Panc1 (cell line): ENCODE measurements around the gene LARP1. TPM values are rescaled to one million over a fixed set of nuclear protein-coding genes. Genes with fewer than 3 reads are reported as not detected.

ENCODE experiments used
- ATAC-seq: fragments of 200-7000 bp; cut with Tn5 transposase; 2 replicates; pipeline ENCODE4 v1.9.1; 2020; ENCODE audit warnings: mild to moderate bottlenecking, moderate library complexity
- BruUV-seq: library from RNA; stranded (reverse); fragments of 400-500 nt; replicated peaks from 2 replicates; lab custom pipeline; 2021; lab: Mats Ljungman, UMichigan
- CTCF ChIA-PET: fragments of 300-600 bp; sonication (Branson Sonifier 250); formaldehyde crosslinking; loops from one replicate; lab custom pipeline; 2022; ENCODE audit warnings: antibody characterized with exemption; lab: Charles Lee
- POLR2A ChIA-PET: fragments of 300-600 bp; sonication (Branson Sonifier 250); formaldehyde crosslinking; loops from one replicate; lab custom pipeline; 2022; ENCODE audit warnings: antibody characterized with exemption; lab: Charles Lee
- DNase-seq: peaks from one replicate; pipeline ENCODE4 v3.0.0-alpha.2; 2010; ENCODE audit warnings: low read depth, low spot score
- H3K27ac ChIP-seq: 2 replicates; pipeline ENCODE4 v1.5.1; 2011; ENCODE audit warnings: mild to moderate bottlenecking, low read length, inconsistent platforms
- H3K27me3 ChIP-seq: fragments of 200-500 bp; sonication (Bioruptor generic); 2 replicates; pipeline ENCODE4 v1.6.0; 2014; ENCODE audit warnings: low read length, inconsistent platforms; ENCODE audit not compliant: control insufficient read depth, insufficient read depth
- H3K36me3 ChIP-seq: fragments of 200-500 bp; sonication (Bioruptor generic); 2 replicates; pipeline ENCODE4 v1.5.1; 2014; ENCODE audit warnings: inconsistent platforms, mild to moderate bottlenecking, low read length, moderate library complexity; ENCODE audit not compliant: control insufficient read depth, insufficient read depth
- H3K4me1 ChIP-seq: 2 replicates; pipeline ENCODE4 v1.5.1; 2011; ENCODE audit warnings: inconsistent platforms, mild to moderate bottlenecking, low read length, moderate library complexity; ENCODE audit not compliant: control insufficient read depth, insufficient read depth
- H3K4me3 ChIP-seq, 2 experiments: 2 replicates each; pipeline ENCODE4 v1.5.1; 2011 to 2012; ENCODE audit warnings: low read depth in 2 of 2, low read length in 2 of 2, mild to moderate bottlenecking in 2 of 2, inconsistent platforms in 1 of 2, moderate library complexity in 1 of 2
- H3K9me3 ChIP-seq: fragments of 200-500 bp; sonication (Bioruptor generic); 2 replicates; pipeline ENCODE4 v1.5.1; 2014; ENCODE audit warnings: low read depth, mild to moderate bottlenecking, inconsistent platforms, low read length, moderate library complexity; ENCODE audit not compliant: control insufficient read depth, insufficient read depth
- POLR2AphosphoS5 ChIP-seq: IDR thresholded peaks from 2 replicates; pipeline ENCODE4 v1.6.1; 2012; ENCODE audit warnings: mild to moderate bottlenecking, low read depth, low read length, moderate library complexity
- REST ChIP-seq, 2 experiments: IDR thresholded peaks; 2 replicates each; pipeline ENCODE4 v1.6.1; 2011 to 2012; ENCODE audit warnings: low read depth in 2 of 2, control low read depth in 1 of 2, low read length in 1 of 2, mild to moderate bottlenecking in 1 of 2, moderate library complexity in 1 of 2; ENCODE audit not compliant: insufficient read depth in 1 of 2
- SIN3A ChIP-seq: IDR thresholded peaks from 2 replicates; pipeline ENCODE4 v1.6.1; 2012; ENCODE audit warnings: low read depth, mild to moderate bottlenecking, low read length, moderate library complexity, borderline replicate concordance; ENCODE audit not compliant: insufficient read depth
- TCF7L2 ChIP-seq: IDR thresholded peaks from 2 replicates; pipeline ENCODE4 v1.6.1; 2011; ENCODE audit warnings: mild to moderate bottlenecking, low read depth, low read length, inconsistent platforms
- in situ Hi-C: cut with HindIII; loops from 2 replicates; pipeline ENCODE4 v1.10.0; 2016; ENCODE audit warnings: low sequenced_read_pairs, low pct_unique_long_range_greater_than_20kb
- intact Hi-C: fragments of 100-400 bp; cut with micrococcal nuclease; formaldehyde crosslinking; loops from one replicate; pipeline ENCODE4 v1.10.0; 2022; ENCODE audit not compliant: unreplicated experiment
- total RNA-seq: library from RNA; stranded (reverse); gene quantifications from one replicate; pipeline ENCODE4 v1.2.1, GENCODE V29; 2021; ENCODE audit not compliant: unreplicated experiment
- TF ChIP-seq, protein P1 (sequence below): fragments of 450-650 bp; IDR thresholded peaks from 2 replicates; pipeline ENCODE4 v1.5.1; 2017; ENCODE audit warnings: mild to moderate bottlenecking

The LARP1 gene
- total RNA-seq, 1 experiment from 2014 or later = 325 TPM

- ChIA-PET CTCF (no interaction called here), POLR2A (no interaction called here)
- DNase-seq = no peak
- BruUV-seq = no TSS peak
- Histone ChIP-seq H3K27ac (no peak overlapping the region), H3K27me3 (no peaks in the 10 kb centered on the region), H3K9me3 (no peaks in the 10 kb centered on the region), H3K36me3 (no peaks in the 10 kb centered on the region), H3K4me3 (no peak overlapping the region), H3K4me1 (peaks cover 54% of the 10 kb centered on the region)
- TF ChIP-seq POLR2AphosphoS5 (no peak), SIN3A (no peak)
- TF ChIP-seq, protein P1, sequence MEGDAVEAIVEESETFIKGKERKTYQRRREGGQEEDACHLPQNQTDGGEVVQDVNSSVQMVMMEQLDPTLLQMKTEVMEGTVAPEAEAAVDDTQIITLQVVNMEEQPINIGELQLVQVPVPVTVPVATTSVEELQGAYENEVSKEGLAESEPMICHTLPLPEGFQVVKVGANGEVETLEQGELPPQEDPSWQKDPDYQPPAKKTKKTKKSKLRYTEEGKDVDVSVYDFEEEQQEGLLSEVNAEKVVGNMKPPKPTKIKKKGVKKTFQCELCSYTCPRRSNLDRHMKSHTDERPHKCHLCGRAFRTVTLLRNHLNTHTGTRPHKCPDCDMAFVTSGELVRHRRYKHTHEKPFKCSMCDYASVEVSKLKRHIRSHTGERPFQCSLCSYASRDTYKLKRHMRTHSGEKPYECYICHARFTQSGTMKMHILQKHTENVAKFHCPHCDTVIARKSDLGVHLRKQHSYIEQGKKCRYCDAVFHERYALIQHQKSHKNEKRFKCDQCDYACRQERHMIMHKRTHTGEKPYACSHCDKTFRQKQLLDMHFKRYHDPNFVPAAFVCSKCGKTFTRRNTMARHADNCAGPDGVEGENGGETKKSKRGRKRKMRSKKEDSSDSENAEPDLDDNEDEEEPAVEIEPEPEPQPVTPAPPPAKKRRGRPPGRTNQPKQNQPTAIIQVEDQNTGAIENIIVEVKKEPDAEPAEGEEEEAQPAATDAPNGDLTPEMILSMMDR = no peak
- intact Hi-C loops (no loop called here), in situ Hi-C loops (no loop called here)
- no peak for ATAC-seq
Observed at GRCh38 chr5:154767576-154767975, 12.4 kb downstream of the LARP1 start.

- in situ Hi-C loops (no loop called here), intact Hi-C loops (no loop called here)
- H3K9me3 ChIP-seq = no peaks in the 10 kb centered on the region
- TF ChIP-seq, protein P1 = no peak
- no peak for TF ChIP-seq REST (IDR thresholded peaks at IDR 0.05; ENCODE audit: insufficient read depth in 1 of 2, low read depth in 2 of 2, low read length in 1 of 2)
- no peak for TF ChIP-seq TCF7L2
- no peak for TF ChIP-seq SIN3A
- TF ChIP-seq POLR2AphosphoS5 = no peak
- no peaks in the 10 kb centered on the region for H3K27me3 ChIP-seq
- BruUV-seq = no TSS peak
- ChIA-PET CTCF (no interaction called here), POLR2A (no interaction called here)
- no peak overlapping the region for H3K27ac ChIP-seq
- DNase-seq (no peak), ATAC-seq (no peak)
- no peaks in the 10 kb centered on the region for H3K36me3 ChIP-seq
- peaks cover 52% of the 10 kb centered on the region for H3K4me1 ChIP-seq
- no peak overlapping the region for H3K4me3 ChIP-seq
Observed at GRCh38 chr5:154768207-154768606, 13.0 kb downstream of the LARP1 start.
